ENCODE measurements around the gene PNPLA6. TPM values are rescaled to one million over a fixed set of nuclear protein-coding genes. Genes with fewer than 3 reads are reported as not detected.

Gene PNPLA6
- total RNA-seq, 6 experiments from 2014 or later = 38.7 to 61.8 (median 46.5) TPM

DNA sequence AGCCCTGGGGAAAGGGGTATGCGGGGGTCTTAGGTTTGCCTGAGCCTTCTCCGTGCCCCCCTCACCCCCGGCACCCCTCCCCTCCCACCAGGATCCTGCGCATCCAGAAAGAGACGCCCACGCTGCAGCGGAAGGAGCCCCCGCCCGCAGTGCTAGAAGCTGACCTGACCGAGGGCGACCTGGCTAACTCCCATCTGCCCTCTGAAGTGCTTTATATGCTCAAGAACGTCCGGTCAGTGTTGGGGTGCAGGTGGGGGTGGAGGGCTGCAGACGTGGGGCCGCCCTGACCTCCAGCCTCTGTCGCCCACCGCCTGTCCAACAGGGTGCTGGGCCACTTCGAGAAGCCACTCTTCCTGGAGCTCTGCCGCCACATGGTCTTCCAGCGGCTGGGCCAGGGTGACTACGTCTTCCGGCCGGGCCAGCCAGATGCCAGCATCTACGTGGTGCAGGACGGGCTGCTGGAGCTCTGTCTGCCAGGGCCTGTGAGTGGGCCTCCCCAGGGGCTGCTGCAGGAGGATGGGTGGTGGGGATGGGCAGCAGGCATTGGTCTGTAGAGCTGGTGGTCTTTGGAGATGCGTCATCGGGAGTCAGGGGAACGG is 4.4 kb downstream of the PNPLA6 start:
- H3K27ac ChIP-seq = no peak overlapping the region
- no peak for ATAC-seq
- 90% methylated on average over 2 of the region's 28 CpGs for WGBS (ENCODE audit: insufficient coverage, low coverage, low lambda C conversion rate, missing lambda C conversion rate)
- peaks cover 0 to 5% (median 0%) of the 10 kb centered on the region in 4 donors for H3K4me1 ChIP-seq
- H3K27me3 ChIP-seq = no peaks in the 10 kb centered on the region
- intact Hi-C loops (cut with DNase I) = loop anchor here in 1 of 2 donors (10.0 kb wide), 1 partner anchor 165 kb away; no protein-coding TSS in a partner anchor
- TF ChIP-seq POLR2A (IDR thresholded peaks at IDR 0.05) = no peak
- TF ChIP-seq, protein P1, sequence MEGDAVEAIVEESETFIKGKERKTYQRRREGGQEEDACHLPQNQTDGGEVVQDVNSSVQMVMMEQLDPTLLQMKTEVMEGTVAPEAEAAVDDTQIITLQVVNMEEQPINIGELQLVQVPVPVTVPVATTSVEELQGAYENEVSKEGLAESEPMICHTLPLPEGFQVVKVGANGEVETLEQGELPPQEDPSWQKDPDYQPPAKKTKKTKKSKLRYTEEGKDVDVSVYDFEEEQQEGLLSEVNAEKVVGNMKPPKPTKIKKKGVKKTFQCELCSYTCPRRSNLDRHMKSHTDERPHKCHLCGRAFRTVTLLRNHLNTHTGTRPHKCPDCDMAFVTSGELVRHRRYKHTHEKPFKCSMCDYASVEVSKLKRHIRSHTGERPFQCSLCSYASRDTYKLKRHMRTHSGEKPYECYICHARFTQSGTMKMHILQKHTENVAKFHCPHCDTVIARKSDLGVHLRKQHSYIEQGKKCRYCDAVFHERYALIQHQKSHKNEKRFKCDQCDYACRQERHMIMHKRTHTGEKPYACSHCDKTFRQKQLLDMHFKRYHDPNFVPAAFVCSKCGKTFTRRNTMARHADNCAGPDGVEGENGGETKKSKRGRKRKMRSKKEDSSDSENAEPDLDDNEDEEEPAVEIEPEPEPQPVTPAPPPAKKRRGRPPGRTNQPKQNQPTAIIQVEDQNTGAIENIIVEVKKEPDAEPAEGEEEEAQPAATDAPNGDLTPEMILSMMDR (IDR thresholded peaks at IDR 0.05) = no peak
- no peaks in the 10 kb centered on the region for H3K9me3 ChIP-seq
- H3K4me3 ChIP-seq = no peak overlapping the region
- peaks cover 0 to 47% (median 8%) of the 10 kb centered on the region in 4 donors for H3K36me3 ChIP-seq
- peak in 1 of 3 donors; percentile 23 for DNase-seq

DNA sequence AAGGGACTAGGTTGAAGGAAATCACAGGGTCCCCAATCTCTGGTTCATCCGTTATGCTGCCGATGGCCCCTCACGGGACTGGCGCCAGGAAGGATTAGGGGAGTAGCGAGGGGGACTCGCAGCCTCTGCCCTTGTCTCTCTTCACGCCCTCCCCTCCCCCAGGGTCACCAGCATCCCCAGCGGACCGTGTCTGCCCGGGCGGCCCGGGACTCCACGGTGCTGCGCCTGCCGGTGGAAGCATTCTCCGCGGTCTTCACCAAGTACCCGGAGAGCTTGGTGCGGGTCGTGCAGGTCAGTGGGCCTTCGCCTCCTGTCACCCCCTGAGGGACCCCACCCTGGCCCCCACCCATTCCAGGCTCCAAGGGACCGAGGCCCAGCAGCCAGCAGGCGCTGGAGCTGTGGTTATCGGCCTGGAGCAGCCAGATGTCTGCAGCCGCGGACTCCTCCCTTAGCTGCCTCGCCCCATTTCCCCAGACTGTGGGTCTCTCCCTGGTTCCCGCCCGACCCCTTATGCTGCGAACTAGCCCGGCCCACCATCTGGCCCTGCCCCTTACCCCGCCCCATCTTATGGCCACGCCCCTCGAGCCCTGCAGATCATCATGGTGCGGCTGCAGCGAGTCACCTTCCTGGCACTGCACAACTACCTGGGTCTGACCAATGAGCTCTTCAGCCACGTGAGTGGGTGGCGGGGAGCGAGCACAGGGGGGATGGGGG is 5.4 kb downstream of the PNPLA6 start:
- H3K27ac ChIP-seq = no peak overlapping the region
- no peak overlapping the region for H3K4me3 ChIP-seq
- no peaks in the 10 kb centered on the region for H3K27me3 ChIP-seq
- intact Hi-C loops (cut with DNase I) = no loop called here
- no peak for TF ChIP-seq POLR2A (IDR thresholded peaks at IDR 0.05)
- TF ChIP-seq, protein P1 (IDR thresholded peaks at IDR 0.05) = no peak
- ATAC-seq = peak in 2 of 4 donors; percentile 3 to 6
- WGBS (ENCODE audit: insufficient coverage, low coverage, low lambda C conversion rate, missing lambda C conversion rate) = 100% methylated on average over 4 of the region's 39 CpGs
- DNase-seq = peak in 2 of 3 donors; percentile 46 to 48
- peaks cover 0 to 5% (median 0%) of the 10 kb centered on the region in 4 donors for H3K4me1 ChIP-seq
- peaks cover 0 to 47% (median 8%) of the 10 kb centered on the region in 4 donors for H3K36me3 ChIP-seq
- no peaks in the 10 kb centered on the region for H3K9me3 ChIP-seq

- Histone ChIP-seq H3K4me1 (no peaks in the 10 kb centered on the region), H3K27ac (no peak overlapping the region), H3K36me3 (peaks cover 0 to 47% (median 8%) of the 10 kb centered on the region in 4 donors), H3K9me3 (no peaks in the 10 kb centered on the region), H3K4me3 (no peak overlapping the region), H3K27me3 (no peaks in the 10 kb centered on the region)
- ATAC-seq = no peak
- peak in 1 of 3 donors; percentile 46 for DNase-seq
- intact Hi-C loops (cut with DNase I) = no loop called here
- WGBS (ENCODE audit: insufficient coverage, low coverage, low lambda C conversion rate, missing lambda C conversion rate) = 100% methylated on average over 1 of the region's 15 CpGs
- TF ChIP-seq, protein P1 (IDR thresholded peaks at IDR 0.05) = no peak
- no peak for TF ChIP-seq POLR2A (IDR thresholded peaks at IDR 0.05)
These were observed 5.9 kb downstream of the PNPLA6 start for GRCh38 chr19:7541475-7541824.

DNA sequence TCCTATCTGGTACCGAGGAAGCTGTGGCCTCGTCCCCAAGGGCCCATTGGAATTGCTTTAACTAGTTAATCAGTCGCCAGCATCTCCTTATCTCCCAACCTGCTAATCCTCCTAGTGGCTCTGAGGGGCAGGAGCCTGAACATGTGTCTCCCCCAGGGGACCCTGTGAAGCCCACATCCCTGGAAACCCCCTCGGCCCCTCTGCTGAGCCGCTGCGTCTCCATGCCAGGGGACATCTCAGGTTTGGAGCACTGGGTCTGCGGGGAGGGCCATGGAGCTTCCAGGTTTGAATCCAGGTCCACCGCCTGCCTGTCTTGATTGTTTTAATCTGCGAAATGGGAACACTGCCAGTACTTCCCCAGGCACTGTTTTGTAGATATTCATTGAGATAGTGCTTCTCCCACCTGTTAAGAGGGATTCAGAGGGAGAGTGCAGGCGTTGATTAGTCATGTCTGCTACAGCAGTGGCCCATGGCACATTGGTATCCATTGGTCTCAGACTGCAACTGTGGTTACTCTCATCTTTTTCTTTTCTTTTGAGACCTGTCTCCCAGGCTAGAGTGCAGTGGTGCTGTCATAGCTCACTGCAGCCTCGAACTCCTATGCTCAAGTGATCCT is 6.4 kb downstream of the PNPLA6 start:
- TF ChIP-seq, protein P1 (IDR thresholded peaks at IDR 0.05) = no peak
- TF ChIP-seq POLR2A (IDR thresholded peaks at IDR 0.05) = no peak
- ATAC-seq (no peak), DNase-seq (no peak)
- Histone ChIP-seq H3K27ac (no peak overlapping the region), H3K9me3 (no peaks in the 10 kb centered on the region), H3K27me3 (no peaks in the 10 kb centered on the region), H3K36me3 (peaks cover 0 to 47% (median 8%) of the 10 kb centered on the region in 4 donors), H3K4me3 (no peak overlapping the region), H3K4me1 (no peaks in the 10 kb centered on the region)
- intact Hi-C loops (cut with DNase I) = no loop called here
- WGBS (ENCODE audit: insufficient coverage, low coverage, low lambda C conversion rate, missing lambda C conversion rate) = 90% methylated on average over 2 of the region's 11 CpGs

Data from right lobe of liver (tissue), 6 donors.